ENCODE measurements around the gene BPIFA1.

GRCh38 chr20:33284937-33285336, 49.1 kb downstream of the BPIFA1 start:
- TF ChIP-seq, protein P1, sequence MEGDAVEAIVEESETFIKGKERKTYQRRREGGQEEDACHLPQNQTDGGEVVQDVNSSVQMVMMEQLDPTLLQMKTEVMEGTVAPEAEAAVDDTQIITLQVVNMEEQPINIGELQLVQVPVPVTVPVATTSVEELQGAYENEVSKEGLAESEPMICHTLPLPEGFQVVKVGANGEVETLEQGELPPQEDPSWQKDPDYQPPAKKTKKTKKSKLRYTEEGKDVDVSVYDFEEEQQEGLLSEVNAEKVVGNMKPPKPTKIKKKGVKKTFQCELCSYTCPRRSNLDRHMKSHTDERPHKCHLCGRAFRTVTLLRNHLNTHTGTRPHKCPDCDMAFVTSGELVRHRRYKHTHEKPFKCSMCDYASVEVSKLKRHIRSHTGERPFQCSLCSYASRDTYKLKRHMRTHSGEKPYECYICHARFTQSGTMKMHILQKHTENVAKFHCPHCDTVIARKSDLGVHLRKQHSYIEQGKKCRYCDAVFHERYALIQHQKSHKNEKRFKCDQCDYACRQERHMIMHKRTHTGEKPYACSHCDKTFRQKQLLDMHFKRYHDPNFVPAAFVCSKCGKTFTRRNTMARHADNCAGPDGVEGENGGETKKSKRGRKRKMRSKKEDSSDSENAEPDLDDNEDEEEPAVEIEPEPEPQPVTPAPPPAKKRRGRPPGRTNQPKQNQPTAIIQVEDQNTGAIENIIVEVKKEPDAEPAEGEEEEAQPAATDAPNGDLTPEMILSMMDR (conservative IDR thresholded peaks at IDR 0.05; ENCODE audit: low read length), result no peak
- no peak for TF ChIP-seq EZH2phosphoT487 (IDR thresholded peaks at IDR 0.05; ENCODE audit: borderline replicate concordance, low read depth, low read length)

Data from OCI-LY7 (cell line).